Superior temporal gyrus (tissue), 1 donor: ENCODE measurements around the gene KIAA0586.
"Not testable (repeated sequence)": the region's sequence is repeated elsewhere in the genome, so short reads cannot be mapped to it uniquely, and the experiment has no call there.

Experiments
- DNase-seq: peaks from one replicate; pipeline ENCODE4 v3.0.0-alpha.2; 2016; ENCODE audit errors: extremely low spot score

Gene KIAA0586

GRCh38 chr14:58549105-58549757, 121.7 kb downstream of the KIAA0586 start:
- no peak for DNase-seq

GRCh38 chr14:58553959-58554358, 126.4 kb downstream of the KIAA0586 start:
- no peak for DNase-seq

GRCh38 chr14:58555647-58556046, 128.1 kb downstream of the KIAA0586 start:
- DNase-seq: no peak

- DNase-seq: no peak
These were observed 129.7 kb downstream of the KIAA0586 start for GRCh38 chr14:58557242-58557641.

GRCh38 chr14:58560208-58560607, 132.7 kb downstream of the KIAA0586 start:
- DNase-seq: no peak

- DNase-seq: no peak
These were observed 134.6 kb downstream of the KIAA0586 start for GRCh38 chr14:58562141-58562540.

- DNase-seq: no peak
These were observed 136.5 kb downstream of the KIAA0586 start for GRCh38 chr14:58563978-58564377.

GRCh38 chr14:58565832-58566231, 138.3 kb downstream of the KIAA0586 start:
- DNase-seq: no peak

GRCh38 chr14:58566979-58567378, 139.5 kb downstream of the KIAA0586 start:
- DNase-seq: no peak

GRCh38 chr14:58568322-58568721, 140.8 kb downstream of the KIAA0586 start:
- DNase-seq: no peak

- DNase-seq: no peak
These were observed 143.7 kb downstream of the KIAA0586 start for GRCh38 chr14:58571256-58571655.

- DNase-seq: no peak
These were observed 144.4 kb downstream of the KIAA0586 start for GRCh38 chr14:58571769-58572472.

- no peak for DNase-seq
These were observed 144.9 kb downstream of the KIAA0586 start for GRCh38 chr14:58572473-58572853.

- DNase-seq: no peak
These were observed 145.3 kb downstream of the KIAA0586 start for GRCh38 chr14:58572863-58573262.

- DNase-seq: no peak
These were observed 147.1 kb downstream of the KIAA0586 start for GRCh38 chr14:58574623-58575022.

GRCh38 chr14:58575956-58576355, 148.4 kb downstream of the KIAA0586 start:
- no peak for DNase-seq

- DNase-seq: not testable (repeated sequence)
These were observed 152.5 kb downstream of the KIAA0586 start for GRCh38 chr14:58580035-58580434.

GRCh38 chr14:58581389-58581788, 153.9 kb downstream of the KIAA0586 start:
- DNase-seq: not testable (repeated sequence)

- no peak for DNase-seq
These were observed 156.9 kb downstream of the KIAA0586 start for GRCh38 chr14:58584383-58584782.

- DNase-seq: no peak
These were observed 159.8 kb downstream of the KIAA0586 start for GRCh38 chr14:58587271-58587670.

GRCh38 chr14:58588321-58588720, 160.8 kb downstream of the KIAA0586 start:
- not testable (repeated sequence) for DNase-seq

GRCh38 chr14:58593977-58594376, 166.5 kb downstream of the KIAA0586 start:
- no peak for DNase-seq

GRCh38 chr14:58597041-58597440, 169.5 kb downstream of the KIAA0586 start:
- no peak for DNase-seq
